Breast epithelium (tissue), 3 donors: ENCODE results near the gene DNAH3.

Experiments
- CTCF ChIP-seq, 3 donors: fragments of 450-650 bp; IDR thresholded peaks; one replicate each; pipeline ENCODE4 v1.5.1; 2016 to 2017; ENCODE audit warnings: antibody characterized with exemption in 3 of 3, mild to moderate bottlenecking in 3 of 3, moderate library complexity in 3 of 3
- POLR2A ChIP-seq: fragments of 450-650 bp; IDR thresholded peaks from one replicate; pipeline ENCODE4 v1.6.1; 2016; ENCODE audit warnings: antibody characterized with exemption, mild to moderate bottlenecking, moderate library complexity
- POLR2AphosphoS5 ChIP-seq, 3 donors: sonication (generic); formaldehyde crosslinking; IDR thresholded peaks; one replicate each; pipeline ENCODE4 v1.6.1; 2017; ENCODE audit warnings: antibody characterized with exemption in 3 of 3

GRCh38 chr16:20911361-20911760, 239.3 kb downstream of the DNAH3 start:
- TF ChIP-seq CTCF (IDR thresholded peaks at IDR 0.05) (no peak), POLR2A (no peak), POLR2AphosphoS5 (IDR thresholded peaks at IDR 0.05) (no peak)
